Hippocampal formation (tissue), 2 donors: ENCODE results near the gene RNF4.
A peak's percentile ranks its signal among the peaks of the same experiment; 100 is the strongest.
"Not testable (repeated sequence)": the region's sequence is repeated elsewhere in the genome, so short reads cannot be mapped to it uniquely, and the experiment has no call there.

Experiments used
- DNase-seq, 2 donors: peaks; one replicate each; lab custom pipeline; 2025; lab: John Stamatoyannopoulos, UW

Gene RNF4, protein sequence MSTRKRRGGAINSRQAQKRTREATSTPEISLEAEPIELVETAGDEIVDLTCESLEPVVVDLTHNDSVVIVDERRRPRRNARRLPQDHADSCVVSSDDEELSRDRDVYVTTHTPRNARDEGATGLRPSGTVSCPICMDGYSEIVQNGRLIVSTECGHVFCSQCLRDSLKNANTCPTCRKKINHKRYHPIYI

DNA sequence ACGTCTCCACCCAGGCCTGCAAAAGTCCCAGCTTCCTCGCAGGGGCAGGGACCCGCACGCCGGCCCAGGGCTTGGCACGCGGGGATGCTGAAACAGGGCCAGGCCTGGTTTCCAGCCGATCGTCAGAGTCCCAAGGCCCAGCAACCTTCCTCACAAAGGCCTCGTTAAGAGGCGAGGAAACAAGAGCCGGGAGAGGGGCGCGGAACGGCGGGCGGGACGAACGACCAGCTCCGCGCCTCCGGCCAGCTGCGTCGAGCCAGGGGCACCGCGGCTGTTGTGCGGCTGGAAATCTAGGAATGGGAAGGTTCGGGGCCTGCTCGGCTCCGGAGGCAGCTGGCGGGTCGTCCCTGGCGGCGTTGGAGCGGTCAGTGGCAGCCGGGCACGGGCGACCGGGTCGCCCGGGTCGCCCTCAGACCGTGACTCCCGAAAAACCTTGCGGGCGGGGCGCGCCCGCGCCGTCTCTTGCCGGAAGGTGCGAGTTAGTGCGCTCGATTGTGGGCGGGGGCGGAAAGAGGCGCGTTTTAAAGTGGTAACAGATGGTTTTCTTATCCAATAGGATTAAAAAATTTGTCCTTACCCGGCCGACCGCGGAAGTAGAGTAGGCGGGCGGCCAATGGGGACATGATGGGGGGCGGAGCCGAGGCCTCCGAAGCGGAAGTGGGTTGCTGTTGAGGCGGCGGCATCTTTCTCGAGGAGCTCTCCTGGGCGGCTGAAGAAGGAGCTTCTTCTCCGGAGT lies at the start of gene RNF4:
Gene RNF4, plus strand, starts transcription at position 651 of the 736 bp plus-strand sequence. CDS start 21,388 bp downstream, outside the sequence.
- peak; percentile 89 to 97 for DNase-seq

DNA sequence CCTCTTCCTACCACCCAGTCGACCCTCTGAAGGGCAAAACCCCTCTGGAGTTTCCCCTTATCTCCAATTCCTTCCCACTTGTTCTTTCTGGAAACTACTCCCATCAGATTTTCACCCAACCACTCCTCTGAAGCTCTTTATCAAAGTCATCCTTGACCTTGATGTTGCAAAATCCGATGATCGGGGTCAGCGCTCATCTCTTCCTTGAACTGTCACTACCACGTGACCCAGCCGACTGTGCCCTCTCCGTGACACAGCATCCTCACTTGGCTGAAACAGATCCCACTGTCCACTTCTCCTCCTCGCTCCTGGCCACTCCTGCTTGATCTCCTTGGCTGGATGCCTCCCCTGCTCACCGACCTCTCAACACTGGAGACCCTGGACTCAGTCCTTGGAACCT lies 49.1 kb upstream of the RNF4 start:
- DNase-seq, result no peak

DNA sequence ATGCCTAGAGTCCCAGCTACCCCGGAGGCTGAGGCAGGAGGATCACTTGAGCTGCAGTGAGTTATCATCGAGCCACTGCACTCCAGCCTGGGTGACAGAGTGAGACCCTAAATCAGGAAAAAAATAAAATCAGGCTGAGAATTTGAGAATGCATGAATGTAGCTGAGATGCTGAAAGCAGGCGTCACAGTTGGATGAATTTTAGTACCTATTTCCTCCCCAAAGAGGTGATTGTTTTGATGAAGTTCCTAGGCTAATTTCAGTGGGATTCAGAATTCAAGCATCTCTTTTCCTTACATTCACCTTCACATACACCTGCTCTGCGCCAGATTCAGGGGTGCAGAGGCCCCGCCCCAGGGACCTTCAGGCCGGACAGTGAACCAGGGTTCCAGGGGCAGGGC lies 47.0 kb upstream of the RNF4 start:
- DNase-seq, result no peak

DNA sequence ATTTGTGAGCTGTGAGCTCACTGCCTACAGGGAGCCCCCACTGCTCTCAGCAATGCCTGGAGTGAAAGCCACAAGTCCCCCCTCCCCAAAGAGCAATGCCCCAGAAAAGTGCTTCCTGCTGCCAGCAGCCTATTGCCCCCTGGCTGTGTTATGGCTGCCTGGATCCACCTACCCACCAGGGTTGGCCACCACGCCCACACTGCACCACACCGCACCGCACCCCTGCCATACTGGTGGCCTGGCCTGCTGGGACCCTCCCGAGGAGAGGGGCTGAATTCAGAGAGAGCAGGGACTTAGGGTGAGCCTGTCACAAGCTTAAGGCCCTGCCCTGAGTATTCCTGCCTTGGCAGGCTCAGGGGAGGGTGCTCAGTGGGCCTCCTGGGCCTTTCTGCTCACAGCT lies 45.8 kb upstream of the RNF4 start:
- DNase-seq, result no peak

DNA sequence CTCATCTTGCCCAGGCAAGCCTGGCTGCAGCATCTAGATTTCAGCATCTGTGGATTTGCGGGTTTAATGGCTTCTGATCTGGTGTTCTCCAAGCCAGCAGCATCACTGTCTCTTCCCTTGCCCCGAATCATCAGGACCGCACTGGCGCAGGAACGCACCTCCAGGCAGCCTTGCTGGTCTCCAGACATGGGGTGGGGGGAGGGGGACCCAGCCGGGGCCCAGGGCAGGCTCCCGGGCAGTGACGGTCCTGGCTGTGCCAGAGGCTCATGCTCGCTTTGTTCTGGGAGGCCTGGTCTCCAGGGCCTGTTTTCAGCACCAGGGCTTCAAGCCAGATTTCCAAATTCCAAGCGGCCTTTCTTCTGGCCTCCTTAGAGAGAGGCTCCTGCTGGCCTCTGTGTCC lies 45.2 kb upstream of the RNF4 start:
- no peak for DNase-seq

DNA sequence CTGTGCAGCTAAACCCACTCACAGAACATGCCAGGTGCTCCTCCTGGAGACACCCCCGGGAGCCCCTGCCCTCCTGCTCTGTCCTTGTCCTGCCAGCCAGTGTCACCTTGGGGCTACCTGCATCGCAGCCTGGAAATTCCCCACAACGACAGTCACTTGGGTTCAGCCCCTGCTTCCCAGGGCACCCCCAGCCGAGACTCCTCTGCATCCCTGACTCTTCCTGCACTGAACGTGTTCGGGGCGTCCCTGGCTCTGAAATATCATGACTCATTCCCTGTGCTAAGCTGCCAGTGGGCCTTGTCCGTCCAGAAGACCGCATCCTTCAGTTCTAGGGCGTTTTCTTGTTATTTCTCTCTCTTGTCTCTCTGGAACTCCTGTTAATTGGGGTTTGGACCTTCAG lies 44.3 kb upstream of the RNF4 start:
- no peak for DNase-seq

DNA sequence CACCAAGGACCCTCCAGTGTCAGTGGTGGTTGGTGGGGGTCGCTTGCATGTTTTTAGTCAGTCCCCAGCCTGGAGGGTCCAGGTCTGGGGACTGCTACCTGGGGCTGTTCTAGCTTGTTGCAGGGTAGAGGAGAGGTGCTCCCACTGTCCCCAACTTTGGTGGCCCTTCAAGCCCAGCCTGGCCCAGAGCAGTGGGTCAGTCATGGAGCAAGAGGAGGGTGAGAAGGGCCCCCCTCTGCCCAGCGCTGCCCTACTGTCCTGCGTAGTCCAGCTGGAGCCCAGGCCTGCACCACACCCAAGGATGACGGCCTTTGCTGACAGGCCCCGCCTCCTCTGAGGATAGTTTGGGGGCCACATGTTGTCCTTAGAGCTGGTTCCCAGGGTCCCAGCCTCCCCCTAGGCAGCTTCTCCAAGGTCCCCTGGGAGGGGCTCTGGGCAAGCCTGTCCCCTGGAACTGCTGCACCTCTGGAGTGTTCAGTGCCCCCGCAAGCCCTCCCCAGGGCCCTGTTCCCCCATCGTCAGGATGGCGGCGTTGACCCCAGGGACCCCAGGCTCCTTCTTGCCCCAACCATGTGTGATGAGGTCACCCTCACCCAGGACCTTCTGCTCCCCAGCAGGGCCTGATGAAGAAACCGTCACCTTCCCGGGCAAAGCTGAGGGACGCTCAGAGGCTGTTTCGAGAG lies 43.4 kb upstream of the RNF4 start:
- DNase-seq, result no peak

DNA sequence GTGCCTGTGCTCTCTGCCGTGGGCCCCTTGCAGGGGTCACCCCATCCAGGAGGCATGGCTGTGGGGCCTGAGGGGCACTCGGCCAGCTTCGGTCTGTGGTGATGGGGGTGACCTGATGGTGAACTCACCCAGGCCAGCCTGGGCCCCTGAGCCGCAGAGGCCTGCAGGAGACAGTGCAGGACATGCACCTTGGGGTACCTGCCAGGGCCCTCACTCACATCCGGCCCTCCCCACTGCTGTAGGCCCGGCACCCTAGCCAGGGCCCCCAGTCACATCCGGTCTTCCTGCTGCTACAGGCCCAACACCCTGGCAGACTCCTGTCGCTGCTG lies 42.9 kb upstream of the RNF4 start:
- DNase-seq, result no peak

DNA sequence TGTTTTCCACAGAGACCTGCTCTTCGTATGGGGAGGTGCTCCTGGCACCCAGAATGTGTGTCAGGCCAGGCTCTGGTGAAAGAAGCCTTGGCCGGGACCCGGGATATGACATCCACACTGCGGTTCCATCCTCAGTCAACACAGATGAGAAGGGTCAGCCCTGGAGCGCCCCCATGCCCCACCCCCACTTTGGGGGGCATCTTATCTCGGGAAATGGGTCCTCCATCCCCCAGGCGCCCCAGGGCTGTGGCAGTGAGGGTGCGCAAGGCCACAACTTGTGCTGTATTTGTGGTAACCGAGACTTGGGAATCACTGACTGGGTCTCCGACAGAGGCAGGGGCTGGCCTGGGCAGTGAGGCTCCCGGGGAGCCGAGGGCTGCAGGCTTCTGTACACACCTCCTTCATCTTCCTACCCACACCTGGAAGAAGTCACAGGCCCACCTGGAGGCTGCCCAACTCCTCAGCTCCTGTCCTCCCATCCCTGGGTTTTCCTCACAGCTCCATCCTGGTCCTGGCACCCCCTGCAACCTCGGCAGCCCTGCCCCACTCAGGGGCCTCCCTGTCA lies 42.1 kb upstream of the RNF4 start:
- no peak for DNase-seq

DNA sequence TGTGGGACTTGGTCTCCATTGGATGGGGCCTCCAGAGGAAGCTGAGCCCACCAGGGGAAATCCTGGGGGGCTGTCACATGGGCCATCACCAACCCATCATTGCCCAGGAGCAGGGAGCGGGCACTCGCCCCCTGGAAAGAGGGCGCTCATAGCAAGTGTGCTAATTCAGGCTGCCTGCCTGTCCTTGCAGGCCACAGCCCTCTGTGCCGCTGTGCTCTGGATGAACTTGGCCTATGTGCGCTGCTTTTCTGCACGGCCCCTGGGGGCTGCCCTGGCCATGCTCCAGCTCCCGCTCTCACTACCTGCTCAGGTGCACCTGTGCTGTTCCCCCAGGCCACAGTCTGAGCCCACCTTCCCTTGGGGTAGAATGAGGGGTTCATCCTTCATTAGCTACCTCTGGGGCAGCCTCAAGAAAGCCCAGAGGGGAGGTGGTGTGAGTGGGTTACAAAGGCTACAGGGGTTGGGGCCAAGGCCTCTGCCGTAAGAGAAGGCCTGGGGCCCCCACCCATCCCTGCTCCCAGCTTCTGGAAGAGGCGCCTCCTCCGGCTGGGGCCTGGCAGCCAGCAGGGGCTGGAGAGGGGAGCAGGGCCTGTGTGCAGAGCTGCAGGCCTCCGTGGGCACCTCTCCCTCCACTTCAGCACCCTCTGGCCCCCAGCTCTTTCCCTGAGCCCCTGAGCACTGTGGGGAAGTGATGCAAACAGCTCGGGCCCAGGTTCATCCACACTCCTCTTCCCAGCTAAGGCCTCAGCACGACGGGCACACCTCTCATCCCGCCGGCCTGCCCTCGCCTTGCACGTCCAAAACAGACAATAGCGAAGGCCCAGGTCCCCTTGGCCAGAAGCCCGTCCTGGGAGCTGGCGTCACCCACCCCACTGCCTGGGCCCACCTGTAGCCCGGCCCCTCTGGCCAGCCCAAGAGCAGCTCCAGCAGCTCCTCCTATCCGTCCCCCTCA lies 41.2 kb upstream of the RNF4 start:
- no peak for DNase-seq

DNA sequence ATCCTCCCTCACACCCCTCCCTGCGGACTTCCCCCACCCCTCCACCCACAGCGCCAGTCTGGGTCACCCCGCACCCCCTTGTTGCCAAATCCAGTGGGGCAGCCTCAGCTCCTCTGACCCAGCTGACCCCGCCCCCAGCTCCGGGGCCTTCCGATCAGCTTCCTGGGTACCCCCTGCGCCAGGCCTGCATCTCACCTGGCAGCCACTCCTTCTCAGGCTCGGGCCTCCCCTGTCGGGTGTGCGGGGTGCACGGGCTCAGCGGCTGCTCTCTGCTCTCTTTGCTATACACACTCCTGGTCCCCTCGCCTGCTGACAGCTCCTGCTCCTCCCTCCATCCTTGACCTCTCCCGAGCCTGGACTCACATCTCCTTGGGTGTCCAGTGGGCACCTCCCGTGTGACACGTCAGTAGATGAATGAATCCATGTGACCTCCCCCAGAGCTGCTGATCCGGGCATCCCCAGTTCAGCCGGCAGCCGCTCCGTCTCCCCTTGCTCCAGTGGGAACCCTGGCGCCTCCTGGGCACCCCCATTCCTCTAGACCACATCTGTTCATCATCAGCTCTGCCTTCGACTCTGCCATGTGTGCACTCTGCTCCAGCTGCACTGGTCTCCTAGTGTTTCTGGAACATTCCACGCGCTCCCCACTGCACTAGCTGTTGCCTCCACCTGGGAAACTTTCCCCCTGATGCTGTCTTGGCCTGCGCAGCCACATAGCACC lies 40.3 kb upstream of the RNF4 start:
- DNase-seq, result no peak

DNA sequence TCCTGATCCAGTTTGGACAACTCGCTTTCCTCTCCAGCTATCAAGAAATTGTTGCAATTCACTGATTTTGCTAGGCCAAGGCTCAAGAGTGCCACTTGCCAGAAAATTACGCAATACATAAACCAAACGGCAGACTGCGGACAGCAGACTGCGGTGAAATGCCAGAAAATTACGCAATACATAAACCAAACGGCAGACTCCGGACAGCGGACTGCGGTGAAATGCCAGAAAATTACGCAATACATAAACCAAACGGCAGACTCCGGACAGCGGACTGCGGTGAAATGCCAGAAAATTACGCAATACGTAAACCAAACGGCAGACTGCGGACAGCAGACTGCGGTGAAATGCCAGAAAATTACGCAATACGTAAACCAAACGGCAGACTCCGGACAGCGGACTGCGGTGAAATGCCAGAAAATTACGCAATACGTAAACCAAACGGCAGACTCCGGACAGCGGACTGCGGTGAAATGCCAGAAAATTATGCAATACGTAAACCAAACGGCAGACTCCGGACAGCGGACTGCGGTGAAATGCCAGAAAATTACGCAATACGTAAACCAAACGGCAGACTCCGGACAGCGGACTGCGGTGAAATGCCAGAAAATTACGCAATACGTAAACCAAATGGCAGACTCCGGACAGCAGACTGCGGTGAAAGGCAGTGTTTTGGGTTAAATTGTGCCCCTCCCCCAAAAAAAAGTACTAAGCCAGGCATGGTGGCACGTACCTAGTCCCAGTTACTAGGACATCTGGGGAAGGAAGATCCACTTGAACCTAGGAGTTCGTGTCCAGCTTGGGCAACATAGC lies 38.8 kb upstream of the RNF4 start:
- DNase-seq, result not testable (repeated sequence)

DNA sequence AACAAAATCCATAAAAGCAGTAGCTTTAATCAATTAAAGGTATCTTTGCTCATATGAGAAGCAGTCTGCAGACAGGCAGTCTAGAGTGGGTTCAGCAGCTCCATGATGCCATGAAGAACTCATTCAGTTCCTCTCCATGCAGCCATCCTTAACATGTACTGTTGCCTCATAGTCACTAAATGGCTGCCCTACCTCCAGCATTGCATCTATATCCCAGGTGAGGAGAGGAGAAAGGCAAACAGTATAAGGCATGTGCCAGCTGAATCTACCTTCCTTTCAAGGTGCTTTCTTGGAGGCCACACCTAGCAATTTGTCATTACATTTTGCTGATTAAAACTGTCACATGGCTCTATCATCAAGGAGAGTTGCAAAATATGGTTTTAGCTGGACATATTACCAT lies 36.9 kb upstream of the RNF4 start:
- DNase-seq, result no peak

DNA sequence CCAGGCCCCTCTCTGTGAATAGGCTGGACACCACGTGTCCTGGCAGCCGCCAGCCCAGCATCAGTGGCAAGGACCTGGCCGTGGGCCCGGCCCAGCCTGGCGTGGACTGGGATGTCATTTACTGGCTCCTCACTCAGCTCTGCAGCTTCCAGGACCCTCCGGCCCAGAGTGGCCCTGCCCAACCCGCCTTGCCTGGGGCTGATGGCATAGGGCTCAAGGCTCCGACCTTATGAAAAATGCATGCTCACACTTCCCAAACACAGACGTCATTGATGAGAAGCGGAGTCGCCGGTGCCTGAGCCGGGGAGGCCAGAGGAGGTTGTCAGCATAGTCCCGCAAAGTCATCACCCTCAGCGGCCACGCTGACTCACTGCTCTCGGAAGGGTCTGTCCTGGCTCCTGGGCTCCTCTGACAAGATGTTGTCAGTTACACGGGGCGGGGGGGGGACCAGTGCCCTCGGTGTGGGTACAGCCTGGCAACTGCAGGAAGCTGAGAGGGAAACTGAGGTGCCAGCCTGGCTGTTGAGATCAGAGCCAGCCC lies 35.8 kb upstream of the RNF4 start:
- peak; percentile 63 to 78 for DNase-seq

DNA sequence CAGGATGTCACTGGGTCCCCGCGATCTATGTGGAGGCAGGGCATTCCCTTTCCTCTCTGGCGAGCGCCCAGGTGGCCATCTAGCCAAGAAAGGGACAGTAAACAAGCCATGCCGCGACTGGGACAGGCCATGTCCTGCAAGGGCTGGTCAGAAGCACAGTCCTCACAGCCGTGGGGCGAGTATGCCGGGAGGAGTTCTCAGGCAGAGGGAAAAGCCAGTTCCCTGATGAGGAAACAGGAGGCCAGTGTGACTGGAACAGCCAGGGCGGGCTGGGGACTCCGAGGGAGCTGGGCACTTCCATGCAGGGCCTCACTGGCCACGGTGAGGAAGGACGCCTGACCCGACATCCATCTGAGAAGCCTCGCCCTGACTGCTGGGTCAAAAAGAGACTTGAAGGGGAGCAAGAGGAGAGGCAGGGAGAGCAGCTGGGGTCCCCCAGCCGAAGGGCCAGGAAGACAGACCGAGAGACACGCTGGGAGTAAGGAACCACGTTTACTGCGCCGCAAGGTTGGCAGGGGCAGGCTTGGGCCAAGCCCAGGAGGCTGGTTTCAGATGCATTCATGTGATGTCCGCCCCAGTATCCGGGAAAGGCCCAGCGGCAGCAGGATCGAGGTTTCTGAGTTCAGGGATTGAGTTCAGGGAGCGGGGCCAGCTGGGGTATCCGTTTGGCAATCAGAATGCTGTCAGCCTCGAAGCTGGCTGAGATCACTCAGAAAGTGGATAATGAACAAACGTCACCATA lies 35.1 kb upstream of the RNF4 start:
- DNase-seq, result peak in 1 of 2 donors; percentile 46

DNA sequence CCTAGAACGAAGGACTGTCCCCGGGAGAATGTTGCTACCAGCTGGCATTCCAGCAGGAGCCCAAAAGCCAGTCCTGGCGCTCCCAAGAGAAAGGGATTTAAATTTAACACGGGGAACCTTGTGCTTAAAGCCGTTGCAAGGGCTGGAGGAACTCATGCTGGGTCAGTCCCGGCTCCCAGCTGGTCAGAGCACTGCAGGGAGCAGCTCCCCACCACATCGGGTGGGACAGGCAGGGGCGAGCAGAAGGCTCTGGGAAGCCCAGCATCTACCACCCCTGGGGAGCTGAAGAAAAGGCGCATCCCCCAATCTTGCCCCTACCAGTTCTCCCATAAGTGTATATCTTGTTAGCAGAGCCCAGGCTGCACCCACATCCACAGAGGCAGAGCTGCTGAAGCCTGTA lies 34.5 kb upstream of the RNF4 start:
- no peak for DNase-seq

DNA sequence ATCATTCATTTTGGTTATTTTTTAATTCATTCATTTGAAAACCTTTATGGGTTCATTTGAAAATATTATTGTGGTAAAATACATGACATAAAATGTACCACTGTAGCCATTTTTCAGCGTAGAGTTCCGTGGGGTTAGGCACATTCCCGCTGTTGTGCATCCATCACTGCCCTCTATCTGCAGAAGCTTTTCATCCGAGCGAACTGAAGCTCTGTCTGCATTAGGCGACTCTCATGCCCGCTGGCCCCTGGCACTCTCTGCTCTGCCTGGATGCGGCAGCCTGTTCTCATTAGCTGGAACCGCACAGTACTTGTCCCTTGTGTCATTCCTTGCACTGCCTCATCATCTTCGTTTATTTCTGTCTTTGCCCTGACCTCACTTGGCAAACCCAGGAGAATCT lies 32.6 kb upstream of the RNF4 start:
- peak; percentile 42 to 72 for DNase-seq

DNA sequence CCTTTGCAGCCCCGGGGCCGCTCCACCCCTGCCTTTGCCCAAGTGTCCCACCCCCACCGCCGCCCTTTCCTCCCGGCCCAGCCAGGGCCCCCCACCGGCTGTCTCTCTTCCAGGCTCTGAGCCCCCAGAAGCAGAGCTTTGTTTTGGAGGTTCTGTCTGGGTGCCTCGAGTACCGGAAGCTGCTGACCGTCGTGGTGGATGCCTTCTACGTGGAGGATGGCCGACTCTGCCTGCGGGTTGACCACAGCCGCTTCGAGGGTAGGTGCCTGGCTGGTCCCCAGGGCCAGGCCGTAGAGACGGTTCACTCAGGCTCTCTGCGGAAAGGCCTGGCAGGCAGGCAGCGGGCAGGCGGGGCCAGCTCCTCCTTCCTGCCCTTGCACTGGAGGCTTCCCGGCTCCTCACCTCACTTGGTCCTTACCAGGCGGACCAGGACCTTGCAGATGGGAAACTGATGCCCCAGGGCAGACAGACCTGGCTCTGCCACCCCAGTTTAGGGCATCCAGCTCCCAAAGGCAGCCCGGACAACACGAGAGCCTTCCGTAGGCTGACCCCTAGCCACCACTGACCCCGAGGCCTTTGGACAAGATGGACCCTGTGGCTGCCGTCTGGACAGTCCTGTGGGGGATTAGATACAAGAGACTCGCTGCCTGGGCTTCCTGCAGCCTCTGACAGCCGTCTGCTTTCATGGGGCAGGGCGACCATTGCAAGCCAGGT lies 32.0 kb upstream of the RNF4 start:
- DNase-seq, result no peak
